Activated T-cell treated with anti-CD3 and anti-CD28 coated beads, Interleukin-2, amount 50 U/mL, for 72 hours (primary cell): Measurements from ENCODE around the gene ZNF177. TPM values are rescaled to one million over a fixed set of nuclear protein-coding genes. Genes with fewer than 3 reads are reported as not detected.

Source experiments
- total RNA-seq, 2 donors: library from RNA; stranded (reverse); gene quantifications; one replicate each; pipeline ENCODE4 v1.2.3, GENCODE V29; 2022

The ZNF177 gene
- total RNA-seq, 2 donors from 2014 or later, result 1.7 to 3.8 TPM

Other genes starting within 250 kb of the ZNF177 start
- not detected for gene OR7G1, start 247.2 kb upstream of the ZNF177 start, total RNA-seq
- not detected for gene OR7G3, start 236.1 kb upstream of the ZNF177 start, total RNA-seq
- 10 to 100 TPM; 44.6 to 57.4 TPM for gene ZNF317, start 222.6 kb upstream of the ZNF177 start, total RNA-seq
- gene OR7D2, start 184.0 kb upstream of the ZNF177 start, total RNA-seq, result under 1 TPM; 0.14 to 0.24 TPM
- not detected for gene OR7D4, start 143.4 kb upstream of the ZNF177 start, total RNA-seq
- gene OR7E24, start 112.1 kb upstream of the ZNF177 start, total RNA-seq, result not detected
- 10 to 100 TPM; 12.6 to 14.0 TPM for gene ZNF699, start 53.2 kb upstream of the ZNF177 start, total RNA-seq
- 10 to 100 TPM; 18.3 to 19.7 TPM for gene ZNF559, start 38.8 kb upstream of the ZNF177 start, total RNA-seq
- gene ZNF266, start 72.6 kb downstream of the ZNF177 start, total RNA-seq, result 10 to 100 TPM; 33.7 to 43.3 TPM
- under 1 TPM; 0.37 to 0.96 TPM for gene ZNF560, start 135.6 kb downstream of the ZNF177 start, total RNA-seq
- 10 to 100 TPM; 21.8 to 22.1 TPM for gene ZNF426, start 175.6 kb downstream of the ZNF177 start, total RNA-seq
- gene ZNF121, start 221.5 kb downstream of the ZNF177 start, total RNA-seq, result 10 to 100 TPM; 71.2 to 91.5 TPM